Measurements from ENCODE around the gene TBXA2R.
"Not testable (repeated sequence)": the region's sequence is repeated elsewhere in the genome, so short reads cannot be mapped to it uniquely, and the experiment has no call there.

TBXA2R gene

GRCh38 chr19:3604227-3604986, 2.3 kb downstream of the TBXA2R start:
- no peak for DNase-seq

GRCh38 chr19:3603121-3603811, 3.4 kb downstream of the TBXA2R start:
- DNase-seq: no peak

DNA sequence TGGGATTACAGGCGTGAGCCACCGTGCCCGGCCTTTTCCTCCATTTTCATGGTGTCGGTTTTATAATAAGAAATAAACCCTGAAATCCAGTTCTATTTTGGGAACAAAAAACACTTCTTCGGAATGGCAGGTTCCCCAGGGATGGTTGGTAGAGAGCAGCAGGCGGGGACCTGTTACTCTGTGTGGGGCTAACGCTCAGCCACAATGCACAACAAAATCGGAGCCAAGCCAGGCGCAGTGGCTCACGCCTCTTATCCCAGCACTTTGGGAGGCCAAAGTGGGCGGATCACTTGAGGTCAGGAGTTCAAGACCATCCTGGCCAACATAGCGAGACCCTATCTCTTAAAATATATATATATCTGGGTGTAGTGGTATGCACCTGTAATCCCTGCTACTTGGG, 5.7 kb downstream of the TBXA2R start:
- DNase-seq: no peak

DNA sequence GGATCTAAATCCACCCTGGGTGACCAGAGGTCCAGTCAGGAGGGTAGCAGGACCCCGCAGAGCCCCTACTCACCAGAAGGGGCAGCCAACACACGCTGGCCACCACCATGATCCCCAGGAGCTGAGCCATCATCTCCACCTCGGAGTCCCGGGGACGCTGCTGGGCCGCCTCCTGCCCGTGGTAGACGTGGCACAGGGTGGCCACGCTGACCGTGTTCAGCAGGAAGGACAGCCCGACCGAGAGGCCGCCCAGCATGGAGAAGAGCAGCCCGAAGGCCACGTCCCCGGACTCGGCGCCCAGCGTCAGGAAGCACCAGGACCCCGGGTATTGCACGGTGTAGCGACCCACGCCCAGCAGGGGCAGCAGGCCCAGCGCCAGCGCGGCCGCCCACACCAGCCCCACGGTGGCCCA, 6.9 kb downstream of the TBXA2R start:
- no peak for DNase-seq

GRCh38 chr19:3595521-3596061, 11.1 kb downstream of the TBXA2R start:
- no peak for DNase-seq

DNA sequence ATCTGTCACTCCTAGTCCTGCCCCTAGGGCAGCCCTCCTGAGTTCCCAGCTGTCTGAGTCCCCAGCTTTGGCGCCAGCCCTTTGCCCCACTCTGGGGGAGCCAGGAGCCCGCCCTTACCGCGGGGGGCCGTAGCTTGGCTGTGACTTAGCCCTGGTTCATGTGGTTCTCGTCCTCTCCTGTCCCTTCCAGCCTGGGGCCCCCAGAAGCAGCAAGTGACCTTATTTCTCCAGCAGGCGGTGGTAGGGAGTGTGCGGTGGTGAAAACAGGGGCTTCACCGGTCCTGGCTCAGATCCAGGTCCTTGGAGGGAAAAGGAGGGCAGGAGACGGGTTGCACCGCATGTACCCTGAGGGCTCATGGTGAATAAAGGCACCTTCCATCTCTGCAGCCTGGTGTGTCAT, 13.5 kb downstream of the TBXA2R start:
- no peak for DNase-seq

- DNase-seq: no peak
Observed at GRCh38 chr19:3591876-3592613, 14.6 kb downstream of the TBXA2R start.

DNA sequence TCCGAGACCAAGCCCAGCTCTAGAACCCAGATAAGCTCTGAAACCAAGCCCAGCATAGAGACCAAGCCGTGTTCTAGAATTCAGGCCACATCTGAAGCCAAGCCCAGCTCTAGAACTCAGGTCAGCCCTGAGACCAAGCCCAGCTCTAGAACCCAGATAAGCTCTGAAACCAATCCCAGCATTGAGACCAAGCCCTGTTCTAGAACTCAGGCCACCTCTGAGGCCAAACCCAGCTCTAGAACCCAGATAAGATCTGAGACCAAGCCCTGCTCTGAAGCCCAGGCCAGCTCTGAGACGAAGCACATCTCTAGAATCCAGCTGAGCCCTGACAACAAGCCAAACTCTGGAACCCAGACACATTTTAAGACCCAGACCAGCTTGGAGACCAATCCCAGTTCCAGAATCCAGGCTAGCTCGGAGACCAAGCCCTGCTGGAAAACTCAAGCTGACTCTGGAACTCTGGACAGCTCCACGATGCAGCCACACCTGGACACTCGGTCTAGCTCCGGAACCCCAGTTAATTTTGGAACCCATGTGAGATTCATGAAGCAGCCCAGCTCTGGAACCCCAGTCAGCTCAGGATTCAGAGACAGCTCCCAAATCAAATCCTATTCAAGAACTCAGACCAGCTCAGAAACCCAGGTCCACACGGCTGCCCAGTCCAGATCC, 15.6 kb downstream of the TBXA2R start:
- no peak for DNase-seq

GRCh38 chr19:3589949-3590348, 16.7 kb downstream of the TBXA2R start:
- no peak for DNase-seq

DNA sequence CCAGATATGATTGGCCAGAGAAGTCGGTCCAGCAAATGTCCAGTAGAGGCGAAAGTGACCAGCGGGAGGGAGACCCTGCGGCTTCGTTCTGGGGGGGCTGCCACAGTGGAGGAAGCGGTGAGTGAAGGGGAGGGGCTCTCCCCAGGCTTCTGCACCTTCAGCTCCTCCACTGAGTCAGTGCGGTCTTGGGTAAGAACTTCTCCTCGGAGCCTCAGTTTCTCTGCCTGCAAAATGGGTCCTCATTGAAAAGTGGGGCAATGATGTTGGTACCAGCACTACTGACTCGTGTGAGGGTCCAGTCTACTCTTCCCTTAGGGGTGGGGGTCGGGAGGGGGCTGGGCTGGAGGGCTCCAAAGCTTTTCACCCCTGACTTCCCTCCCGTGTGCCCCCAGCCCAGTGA, 17.2 kb downstream of the TBXA2R start:
- no peak for DNase-seq

GRCh38 chr19:3586707-3587346, 19.8 kb downstream of the TBXA2R start:
- DNase-seq: no peak

DNA sequence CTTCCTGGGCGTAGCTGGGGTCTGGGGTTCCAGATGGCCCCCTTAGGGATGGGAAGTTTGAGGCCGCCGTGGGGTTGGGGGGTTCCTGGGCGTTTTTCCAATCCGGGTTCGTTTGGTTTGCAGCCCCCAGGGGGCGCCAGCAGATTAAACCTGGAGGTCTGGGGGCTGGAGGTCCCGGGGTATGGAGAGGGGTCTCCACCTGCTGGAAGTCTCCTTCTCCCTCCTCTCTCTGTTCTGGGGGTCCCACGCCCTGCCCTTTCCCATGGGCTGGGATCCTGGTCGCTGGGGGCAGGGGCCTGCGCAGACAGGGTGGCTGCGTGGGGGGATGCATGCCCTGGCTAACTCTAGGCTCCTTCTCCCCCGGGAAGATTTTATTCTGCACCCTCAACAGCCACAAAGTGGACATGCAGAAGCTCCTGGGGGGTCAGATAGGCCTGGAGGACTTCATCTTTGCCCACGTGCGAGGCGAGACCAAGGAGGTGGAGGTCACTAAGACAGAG, 20.5 kb downstream of the TBXA2R start:
- DNase-seq: no peak

GRCh38 chr19:3585301-3586126, 21.2 kb downstream of the TBXA2R start, which contains the start of gene GIPC3:
Gene GIPC3, plus strand, starts transcription at chr19:3585478. Its CDS starts 120 bp downstream, at chr19:3585598.
- DNase-seq: no peak

GRCh38 chr19:3584036-3584802, 22.5 kb downstream of the TBXA2R start:
- not testable (repeated sequence) for DNase-seq

- DNase-seq: not testable (repeated sequence)
Observed at GRCh38 chr19:3581792-3582191, 24.9 kb downstream of the TBXA2R start.

DNA sequence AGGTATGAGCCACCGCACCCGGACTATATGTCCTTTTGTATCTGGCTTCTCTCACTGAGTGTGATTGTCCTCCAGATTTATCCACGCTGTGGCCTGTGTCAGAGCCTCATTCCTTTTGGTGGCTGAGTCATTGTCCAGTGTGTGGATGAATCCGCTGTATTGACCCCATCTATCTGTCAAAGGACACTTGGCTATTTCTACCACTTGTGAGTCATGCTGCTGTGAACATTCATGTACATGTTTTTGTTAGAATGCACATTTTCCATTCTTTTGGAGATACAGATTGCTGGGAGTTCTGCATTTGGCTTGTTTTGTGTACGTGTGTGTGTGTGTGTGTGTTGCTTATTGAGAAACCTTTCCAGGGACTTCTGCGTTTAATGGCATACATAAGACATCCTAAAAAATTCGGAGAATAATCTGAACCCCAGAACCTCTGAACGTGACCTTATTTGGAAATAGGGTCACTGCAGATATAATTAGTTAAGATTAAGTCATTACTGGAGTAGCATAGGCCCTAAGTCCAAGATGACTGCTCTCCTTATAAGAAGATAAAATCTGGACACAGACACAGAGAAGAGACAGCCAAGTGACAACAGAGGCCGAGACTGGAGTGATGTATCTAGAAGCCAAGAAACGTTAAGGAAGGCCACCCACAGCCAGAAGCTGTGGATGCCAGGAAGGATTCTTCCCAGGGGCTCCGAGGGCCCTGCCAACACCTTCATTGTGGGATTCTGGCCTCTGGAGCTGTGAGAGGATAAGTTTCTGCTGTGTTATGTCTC, 26.3 kb downstream of the TBXA2R start:
- peak; percentile 77 for DNase-seq

- DNase-seq: no peak
Observed at GRCh38 chr19:3578390-3578789, 28.3 kb downstream of the TBXA2R start.

DNA sequence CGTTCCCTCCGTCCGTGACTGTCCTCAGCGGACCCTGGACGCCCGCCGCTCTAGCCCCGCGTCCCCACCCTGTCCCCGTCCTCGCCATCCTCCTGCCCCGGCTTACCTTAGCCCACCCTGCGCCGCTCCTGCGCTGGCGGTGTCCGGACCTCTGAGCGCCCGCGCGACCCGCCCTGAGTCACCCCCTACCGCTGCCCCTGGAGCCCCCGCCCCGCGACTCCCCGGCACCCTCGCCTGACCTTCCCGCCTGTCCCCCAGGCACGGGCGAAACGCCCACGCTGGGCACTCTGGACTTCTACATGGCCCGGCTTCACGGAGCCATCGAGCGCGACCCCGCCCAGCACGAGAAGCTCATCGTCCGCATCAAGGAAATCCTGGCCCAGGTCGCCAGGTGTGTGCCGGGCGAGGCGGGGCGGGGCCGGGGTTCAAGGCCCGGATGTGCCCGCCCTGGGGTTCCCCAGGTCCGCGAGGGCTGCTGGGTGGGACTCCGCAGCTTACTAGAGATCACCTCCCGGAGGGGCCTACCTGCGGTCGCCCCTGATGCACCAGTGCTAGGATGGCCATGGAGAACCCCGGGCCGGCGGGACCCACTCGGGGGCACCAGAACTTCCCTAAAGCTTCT, 28.8 kb downstream of the TBXA2R start:
- no peak for DNase-seq
